Left kidney (tissue), 2 donors: ENCODE results near the gene CAMSAP1. TPM values are rescaled to one million over a fixed set of nuclear protein-coding genes. Genes with fewer than 3 reads are reported as not detected.
"Not testable (repeated sequence)": the region's sequence is repeated elsewhere in the genome, so short reads cannot be mapped to it uniquely, and the experiment has no call there.

Source experiments
- DNase-seq: peaks from one replicate; pipeline ENCODE4 v3.0.0-alpha.2; 2013
- polyA plus RNA-seq: library from polyadenylated mRNA; unstranded; fragments of 120-200 nt; gene quantifications from one replicate; pipeline ENCODE4 v1.2.1, GENCODE V29; 2013; ENCODE audit not compliant: insufficient read length

Gene CAMSAP1
- polyA plus RNA-seq, 1 donor, result 27.5 TPM

DNA sequence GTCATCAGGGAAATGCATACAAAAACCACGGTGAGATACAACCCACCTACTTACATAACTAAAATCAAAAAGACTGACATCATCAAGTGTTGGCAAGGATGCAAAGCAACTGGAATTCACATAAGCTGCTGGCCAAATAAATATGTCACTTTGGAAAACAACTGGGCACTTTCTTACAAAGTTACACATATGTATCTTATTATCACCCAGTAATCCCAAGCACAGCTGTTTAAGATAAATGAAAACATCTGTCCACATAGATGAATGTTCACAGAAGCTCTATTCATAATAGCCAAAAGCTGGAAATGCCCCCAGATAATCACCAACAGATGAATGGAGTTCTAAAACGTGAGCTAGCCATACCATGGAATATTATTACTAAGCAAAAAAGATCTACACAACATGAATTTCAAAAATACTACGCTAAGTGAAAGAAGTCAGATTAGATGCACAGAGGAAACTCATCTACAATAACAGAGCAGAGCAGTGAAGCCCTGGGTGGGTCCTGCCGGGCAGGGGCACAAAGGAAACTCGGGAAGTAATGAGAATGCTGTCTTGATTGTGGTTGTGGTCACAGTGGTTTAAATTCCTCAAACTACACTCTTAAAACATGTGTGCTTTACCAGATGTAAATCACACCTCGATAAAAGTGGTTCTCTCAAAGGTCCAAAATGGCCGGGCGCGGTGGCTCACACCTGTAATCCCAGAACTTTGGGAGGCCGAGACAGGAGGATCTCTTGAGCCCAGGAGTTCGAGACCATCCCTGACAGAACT lies 8.5 kb downstream of the CAMSAP1 start:
- no peak for DNase-seq

DNA sequence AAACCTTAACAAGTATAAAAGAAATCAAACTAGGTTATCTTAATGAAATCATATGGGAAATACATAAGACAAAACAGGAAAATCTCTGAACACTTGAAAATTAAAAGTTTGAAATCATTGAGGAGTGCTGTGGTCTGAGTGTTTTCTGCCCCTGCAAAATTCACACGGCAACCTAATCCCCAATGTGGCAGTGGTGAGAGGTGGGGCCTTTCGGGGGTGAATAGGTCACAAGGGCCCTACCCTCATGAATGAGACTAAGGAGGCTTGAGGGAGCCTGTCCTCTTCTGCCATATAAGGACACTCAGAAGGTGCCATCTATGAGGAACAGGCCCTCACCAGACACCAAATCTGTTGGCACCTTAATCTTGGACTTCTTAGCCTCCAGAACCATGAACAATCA lies 10.7 kb downstream of the CAMSAP1 start:
- no peak for DNase-seq

DNA sequence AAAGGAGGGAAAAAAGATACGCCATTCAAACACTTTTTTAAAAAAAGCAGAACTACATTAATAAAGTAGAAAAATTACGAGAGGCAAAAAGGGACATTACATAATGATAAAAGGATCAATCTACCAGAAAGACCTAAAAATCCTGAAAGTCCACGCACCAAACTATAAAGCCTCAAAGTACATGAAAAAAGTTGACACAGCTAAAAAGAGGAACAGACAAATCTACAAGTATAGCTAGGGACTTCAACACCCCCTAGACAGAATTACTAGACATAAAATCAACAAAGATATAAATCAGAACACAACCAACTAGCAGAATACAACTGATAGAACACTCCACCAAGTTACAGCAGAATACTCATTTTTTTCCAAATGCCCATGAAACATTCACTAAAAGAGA lies 11.1 kb downstream of the CAMSAP1 start:
- DNase-seq, result no peak

DNA sequence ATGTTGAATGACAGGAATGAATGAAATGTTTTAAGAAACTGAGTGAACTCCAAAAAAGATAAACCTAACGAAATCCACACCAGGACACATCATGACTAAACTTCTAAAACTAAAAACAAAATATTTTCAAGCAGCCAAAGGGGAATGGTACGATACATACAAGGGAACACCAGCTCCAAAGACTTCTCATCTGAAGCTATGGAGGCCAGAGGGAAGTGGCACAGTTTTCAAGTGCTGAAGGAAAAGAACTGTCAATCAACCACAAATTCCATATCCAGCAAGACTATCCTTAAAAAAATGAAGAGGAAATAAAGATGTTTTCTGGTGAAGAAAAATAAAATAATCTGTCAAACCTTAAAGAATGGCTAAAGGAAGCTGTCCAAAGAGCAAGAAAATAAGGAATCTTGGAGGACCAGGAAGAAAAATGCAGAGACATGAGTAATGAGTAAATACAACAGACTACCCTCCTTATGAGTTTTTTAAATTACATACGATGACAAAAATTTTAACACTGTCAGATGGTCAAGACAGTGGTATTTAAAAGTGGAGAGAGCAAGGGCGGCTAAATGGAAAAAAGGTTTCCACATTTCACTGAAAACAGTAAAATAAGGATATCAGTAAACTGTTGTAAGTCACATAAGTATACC lies 12.0 kb downstream of the CAMSAP1 start:
- DNase-seq, result no peak

DNA sequence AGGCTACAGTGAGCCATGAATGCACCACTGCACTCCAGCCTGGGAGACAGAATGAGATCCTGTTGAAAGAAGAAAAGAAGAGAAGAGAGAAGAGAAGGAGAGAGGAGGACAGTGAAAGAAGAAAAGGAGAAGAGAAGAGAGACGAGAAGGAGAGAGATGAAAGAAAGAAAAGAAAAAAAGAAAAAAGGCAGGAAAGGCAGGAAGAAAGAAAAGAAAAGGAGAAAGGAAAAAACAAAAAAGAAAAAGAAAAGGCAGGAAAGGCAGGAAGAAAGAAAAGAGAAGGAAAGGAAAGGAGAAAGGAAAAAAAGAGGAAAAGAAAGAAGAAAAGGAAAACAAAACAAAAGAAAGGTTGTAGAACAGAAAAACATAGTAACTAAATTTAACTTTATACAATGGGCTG lies 14.2 kb downstream of the CAMSAP1 start:
- no peak for DNase-seq

DNA sequence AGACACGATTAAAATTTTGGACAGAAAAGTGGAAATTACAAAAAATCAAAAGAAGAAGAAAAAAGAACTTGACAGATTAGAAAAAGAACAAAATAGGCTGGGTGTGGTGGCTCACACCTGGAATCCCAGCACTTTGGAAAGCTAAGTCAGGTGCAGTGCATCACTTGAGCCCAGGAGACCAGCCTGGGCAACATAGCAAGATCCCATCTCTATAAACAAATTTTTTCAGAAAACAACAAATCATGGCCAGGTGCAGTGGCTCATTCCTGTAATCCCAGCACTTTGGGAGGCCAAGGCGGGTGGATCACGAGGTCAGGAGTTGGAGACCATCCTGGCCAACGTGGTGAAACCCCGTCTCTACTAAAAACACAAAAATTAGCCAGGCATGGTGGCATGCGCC lies 15.0 kb downstream of the CAMSAP1 start:
- not testable (repeated sequence) for DNase-seq

DNA sequence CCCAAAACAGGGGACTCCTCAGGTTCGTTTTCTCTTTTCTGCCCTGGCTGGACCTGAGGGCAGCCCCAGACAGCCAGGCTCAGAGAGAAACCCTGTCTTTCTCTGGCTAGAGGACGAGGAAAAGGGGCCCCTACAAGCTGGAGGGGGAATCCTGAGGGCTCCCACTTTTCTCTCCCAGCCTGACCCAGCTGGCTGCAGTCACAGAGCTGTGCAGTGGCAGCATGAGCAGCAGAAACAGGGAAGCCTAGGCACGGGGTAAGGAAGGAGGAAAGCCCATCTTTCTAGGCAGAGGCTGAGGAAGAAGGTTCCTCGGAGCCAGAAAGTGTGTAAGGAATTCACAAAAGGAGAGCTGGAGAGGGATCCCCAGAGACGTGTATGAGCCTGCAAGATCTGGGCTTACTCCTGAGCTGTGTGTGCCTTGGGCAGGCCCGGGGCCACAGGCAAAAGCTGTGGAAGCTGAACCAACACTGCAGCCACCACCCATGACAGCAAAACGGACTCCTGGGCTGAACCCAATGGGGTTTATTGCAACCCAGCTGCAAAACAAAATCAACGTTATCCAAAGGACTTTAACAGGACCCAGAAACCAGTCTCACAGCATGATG lies 16.2 kb downstream of the CAMSAP1 start:
- no peak for DNase-seq

DNA sequence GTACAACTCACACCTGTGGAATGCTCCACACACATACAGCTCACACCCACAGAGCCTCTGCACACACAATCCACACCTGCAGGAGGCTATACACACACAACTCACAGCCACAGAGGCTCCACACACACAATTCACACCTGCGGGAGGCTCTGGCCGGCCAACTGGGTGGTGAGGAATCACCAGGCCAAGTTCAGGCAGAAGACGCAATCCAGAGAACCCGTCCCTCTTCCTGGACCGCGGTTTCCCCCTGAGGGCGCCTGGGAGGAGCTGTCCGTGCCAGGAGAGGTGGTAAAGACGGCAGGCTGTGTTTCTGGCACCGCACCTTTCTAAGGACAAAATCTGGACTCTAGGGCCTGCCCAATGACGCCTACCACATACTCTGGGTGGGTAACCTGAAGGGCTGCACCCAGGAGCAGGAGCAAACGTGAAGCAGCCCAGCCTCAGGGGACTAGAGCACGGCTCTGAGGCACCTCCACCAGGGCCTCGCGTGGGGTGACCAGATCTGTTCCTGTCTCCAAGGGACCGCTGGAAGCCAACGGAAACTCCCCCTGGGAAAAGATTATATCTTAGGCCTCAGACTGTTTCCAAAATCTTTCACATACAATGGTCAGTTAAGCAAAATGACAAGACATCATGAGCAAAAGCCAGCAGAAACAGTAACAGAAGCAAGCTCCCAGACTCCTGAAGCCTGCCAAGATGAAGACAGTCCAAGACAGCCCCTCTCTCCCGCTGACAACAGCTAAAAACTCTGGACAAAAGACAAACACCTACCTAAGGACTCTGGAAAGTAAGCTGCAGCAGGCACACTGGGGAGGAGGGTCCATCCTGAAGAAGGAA lies 16.9 kb downstream of the CAMSAP1 start:
- no peak for DNase-seq

DNA sequence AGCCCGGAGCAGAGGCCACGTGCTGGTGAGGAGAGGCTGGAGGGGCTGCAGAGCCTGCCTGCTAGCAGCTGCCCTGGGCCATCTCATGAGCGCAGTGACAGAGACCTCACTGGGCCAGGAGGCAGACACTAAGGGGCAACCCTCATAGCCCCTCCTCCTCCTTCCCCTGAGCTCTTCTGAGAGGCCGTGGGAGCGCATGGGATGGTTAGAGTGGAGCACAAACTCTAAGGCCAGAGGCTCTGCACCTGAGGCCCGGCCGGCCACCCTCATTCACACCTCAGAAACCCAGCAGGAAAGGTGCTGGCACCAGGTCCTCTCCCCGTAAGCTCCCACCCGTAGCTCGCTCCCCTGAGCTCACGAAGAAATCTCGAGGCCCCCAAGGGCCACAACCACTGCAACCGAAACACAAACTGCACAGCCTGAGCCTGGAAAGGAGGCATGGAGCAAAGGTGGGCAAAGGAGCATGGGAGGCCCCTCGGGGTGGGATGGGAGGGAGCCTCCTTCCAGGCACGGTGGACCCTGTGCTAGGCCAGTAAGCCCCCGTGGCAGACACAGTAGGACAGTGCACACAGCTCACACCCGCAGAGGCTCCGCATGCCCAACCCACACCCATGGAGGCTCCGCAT lies 17.7 kb downstream of the CAMSAP1 start:
- DNase-seq, result no peak

DNA sequence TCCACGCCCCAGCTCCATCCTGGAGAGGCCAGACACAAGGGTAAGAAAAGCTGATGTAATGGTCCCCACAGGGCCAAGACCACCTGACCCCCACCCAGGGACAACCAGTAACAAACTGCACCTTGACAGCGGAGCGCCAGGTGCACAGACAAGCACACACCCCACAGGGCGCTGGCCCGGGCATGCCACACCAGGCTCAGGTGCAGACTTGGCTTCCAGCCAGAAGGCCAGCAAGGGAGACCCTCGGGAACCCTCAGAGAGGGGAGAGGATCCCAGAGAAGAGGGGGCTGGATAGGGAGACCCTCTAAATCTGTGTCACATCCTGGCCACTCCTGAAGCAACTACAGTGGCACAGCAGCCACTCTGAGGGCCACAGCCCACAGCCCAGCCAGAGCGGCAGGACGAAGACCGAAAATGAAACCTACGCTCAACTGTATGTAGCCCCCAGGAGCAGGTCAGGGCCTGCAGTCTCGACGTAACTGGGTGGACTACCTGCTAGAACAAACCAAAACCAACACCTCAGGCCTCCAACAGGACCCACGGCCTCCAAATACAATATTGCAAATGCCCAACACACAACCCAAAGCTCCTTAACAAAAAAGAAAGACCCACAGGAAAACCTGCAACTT lies 18.5 kb downstream of the CAMSAP1 start:
- DNase-seq, result no peak

DNA sequence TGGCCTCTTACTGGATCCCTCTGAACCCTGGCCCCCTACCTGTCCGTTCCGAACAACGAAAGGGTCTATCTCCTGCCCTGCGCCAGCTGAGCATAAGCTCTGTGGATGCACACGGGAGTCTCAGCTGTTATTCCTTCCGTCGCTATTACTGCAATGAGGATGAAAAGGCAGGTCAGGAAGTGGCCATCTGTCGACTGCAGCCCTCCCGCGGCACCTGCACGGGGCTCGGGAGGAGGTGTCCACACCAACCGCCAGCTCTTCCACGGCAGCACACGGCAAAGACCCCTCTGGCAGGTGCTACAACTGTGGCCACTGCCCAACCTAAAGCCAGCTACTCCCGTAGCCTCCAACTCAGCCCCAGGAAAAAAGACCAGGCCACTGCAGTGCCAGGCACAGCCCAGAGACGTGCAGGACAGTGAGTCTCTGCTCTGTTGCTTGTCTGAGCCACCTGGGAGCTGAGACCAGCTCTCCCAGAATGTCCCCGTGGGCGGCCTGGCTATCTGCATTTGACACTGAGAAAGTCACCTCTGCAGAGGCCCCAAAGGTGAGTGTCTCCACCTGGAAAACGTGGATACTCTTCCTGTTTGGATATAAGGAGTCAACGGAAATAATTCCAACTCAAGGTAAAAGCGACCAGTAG lies 19.1 kb downstream of the CAMSAP1 start:
- DNase-seq, result no peak

DNA sequence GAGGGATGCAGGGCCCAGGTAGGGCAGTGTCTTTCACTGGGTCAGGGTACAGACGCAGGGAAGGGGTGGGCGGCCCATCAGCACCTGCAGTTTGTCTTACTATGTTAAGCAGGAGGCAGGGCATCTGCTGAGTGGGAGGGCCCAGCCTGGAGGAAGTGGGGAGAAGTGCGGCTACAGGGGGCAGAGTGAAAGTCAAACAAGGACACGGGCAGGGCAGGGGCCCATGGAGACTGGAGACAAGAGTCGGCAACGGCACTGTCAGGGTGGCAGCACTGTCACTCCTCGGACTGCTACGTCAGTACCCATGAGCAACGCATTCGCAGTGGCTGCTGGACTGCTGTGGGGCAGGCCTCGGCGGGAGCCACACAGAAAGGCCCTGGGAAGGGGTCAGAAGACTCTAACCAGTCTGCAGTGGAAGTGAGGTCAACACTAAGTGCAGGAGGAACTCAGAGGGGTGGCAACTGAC lies 19.7 kb downstream of the CAMSAP1 start:
- no peak for DNase-seq

DNA sequence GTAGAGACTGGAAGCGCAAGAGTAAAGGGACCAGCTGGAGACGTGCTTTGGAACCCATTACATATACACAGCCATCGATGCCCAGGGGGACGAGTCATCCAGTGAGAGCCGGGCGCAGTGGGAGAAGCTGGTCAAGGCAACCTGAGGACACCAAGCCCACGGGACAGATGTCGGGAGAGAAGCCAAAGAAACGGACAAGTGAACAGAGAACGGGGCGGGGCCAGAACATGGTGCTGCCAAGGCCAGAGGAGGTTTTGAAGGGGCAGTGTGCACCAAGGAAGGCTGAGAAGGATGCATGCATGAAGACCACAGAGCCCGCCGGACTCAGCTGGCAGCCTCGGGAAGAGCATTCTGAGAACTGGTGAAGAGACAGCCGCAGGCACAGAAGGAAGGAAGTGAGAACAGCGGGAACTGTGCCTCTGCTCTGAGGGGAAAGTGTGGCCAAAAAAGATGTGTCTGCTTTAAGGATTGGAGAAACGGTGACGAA lies 20.3 kb downstream of the CAMSAP1 start:
- DNase-seq, result no peak

DNA sequence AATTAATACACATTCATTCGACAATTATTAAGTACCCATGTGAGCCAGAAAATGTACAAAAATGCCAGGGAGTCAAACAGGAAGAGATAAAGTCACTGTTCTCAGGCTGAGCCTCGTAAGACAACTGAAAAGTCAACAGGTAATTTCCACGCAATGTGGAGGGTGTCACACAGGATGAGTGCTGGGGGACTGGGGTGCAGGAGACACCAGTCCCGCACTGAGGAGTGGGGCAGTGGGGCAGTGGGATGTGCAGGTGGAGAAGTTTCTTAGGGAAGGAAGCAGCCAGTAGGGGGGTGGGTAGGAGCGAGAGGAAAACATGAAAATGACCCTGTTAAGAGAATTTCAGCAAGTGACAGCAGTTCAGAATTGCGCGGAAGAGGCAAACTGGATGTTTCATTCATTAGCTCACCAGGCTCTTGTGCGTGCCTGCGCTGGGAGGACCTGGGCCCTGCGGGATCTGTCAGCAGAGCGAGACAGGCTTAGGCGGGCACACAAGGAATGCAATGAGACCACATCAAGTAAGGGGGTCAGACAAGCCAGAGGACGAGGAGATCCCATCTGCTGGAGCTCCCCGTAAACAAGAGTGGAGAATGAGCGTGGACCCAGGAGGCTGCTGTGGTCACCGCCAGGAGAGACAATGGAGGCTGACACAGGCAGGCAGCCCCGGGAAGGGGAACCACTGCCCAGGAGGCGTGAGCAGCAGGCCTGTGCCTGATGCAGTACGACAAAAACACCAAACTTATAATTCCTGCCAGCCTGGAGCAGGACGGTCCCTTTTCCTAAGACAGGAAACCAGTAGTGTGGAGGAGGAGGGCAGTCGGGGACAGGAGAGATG lies 21.0 kb downstream of the CAMSAP1 start:
- no peak for DNase-seq

DNA sequence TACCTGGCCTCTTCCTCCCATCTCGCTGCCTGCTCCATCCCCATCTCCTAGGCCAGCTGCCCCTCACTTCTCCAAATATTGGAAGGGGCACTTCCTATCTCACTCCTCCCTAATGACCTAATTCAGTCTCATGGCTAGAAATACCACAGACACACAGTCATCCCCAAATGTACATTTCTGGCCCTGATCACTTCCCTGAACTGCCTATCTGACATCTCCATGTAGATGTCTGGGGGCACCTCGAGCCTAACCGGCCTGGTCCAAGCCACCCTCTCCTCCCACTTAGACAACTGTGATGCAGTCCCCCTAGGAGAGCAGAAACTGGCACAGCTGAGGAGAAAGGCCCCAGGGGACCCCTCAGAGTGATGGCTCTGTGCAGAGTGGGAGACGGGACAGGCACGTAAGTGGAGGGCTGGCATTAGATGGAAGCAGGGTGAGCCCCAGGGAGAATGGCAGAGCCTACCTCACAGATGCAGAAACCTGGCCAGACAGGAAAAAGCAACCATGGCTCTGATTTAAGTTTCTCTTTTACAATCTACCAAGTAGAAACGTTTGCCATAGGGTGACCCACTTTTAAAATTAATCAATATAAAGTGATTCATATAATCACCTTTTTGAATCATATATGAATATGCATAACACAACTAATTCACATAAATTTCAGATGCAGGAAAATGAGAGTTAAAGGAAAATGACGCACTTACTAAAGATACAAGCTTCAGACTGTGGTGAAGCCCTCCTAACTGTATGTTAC lies 22.1 kb downstream of the CAMSAP1 start:
- no peak for DNase-seq

DNA sequence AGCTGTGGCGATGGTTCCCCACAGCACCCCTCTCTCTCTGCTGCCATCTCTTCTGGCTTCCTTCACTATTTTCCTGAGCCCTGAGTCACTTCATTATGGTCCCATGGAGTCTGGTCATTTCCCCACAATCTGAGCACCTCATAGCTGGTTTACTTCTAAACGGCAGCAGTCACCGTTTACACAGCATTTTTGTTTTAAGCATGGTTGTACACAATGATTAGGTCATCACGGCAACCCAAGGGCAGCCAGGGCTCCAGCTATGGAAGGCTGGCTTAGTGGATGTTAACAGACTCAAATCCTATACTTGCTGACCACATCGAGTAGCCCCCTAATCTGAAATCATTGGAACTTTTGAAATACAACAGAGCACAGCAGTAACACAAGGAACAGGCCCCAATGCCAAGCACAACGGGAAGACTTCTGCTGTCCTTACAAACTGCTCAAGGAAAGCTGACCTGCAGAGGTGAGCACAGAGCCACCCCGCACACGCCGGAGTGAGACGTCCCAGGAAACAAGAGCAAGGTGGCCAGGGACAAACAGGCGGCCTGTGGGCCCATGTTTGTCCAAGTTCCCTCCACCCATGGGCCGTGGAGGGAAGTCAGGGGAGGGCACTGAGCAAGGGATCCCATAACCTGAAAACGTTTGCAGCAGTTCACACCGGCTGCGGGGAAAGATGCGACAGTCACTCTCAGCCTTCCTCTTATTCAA lies 22.9 kb downstream of the CAMSAP1 start:
- DNase-seq, result no peak

DNA sequence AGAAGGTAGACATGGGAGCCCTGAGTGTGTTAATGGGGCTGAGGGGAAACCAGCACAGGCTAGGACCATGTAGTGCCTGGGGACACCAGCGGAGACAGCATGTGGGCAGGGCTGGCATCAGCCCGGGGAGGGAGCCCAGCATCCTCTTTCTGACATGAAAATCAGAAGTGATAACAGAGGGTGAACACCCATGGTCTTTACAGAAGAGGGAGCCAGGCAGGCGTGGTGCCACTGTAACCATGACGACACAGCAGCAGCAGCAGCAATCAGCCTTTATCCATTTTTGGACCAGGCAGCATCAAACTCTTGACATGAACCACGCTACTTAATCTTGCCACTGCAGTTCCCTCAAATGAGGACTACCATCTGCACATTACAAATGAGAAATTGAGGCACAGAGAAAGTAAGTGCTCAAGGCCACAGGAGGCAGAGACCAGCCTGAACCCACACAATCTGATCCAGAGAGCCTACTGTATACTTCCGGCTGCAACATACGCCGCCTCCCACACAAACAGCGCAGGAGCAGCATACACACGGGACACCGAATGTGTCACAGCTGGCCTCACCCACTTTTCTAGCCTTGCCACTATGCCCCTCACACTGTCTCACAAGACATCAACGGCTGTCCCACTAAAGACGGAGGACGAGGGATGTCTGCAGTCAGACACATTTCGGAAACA lies 23.8 kb downstream of the CAMSAP1 start:
- DNase-seq, result no peak

DNA sequence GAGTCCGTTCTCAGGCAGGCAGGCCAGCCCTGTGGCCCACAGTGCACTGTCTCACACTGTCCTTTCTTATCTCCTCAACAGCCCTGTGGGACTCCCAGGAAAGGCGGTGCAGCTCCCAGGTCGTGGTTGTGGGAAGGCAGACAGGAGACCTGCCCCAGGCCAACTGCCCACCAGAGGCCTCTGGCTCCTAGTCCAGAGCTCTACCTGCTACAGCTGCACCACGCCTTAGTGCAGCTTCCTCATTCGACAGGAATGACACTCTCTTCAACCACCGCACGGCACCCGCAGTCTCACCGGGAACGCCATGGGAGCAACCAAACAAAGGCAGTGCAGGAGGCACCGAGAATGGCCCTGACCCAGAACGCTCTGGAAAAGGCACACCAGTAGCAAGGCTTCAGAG lies 25.3 kb downstream of the CAMSAP1 start:
- DNase-seq, result no peak
